CD4-positive, alpha-beta T cell treated with Interleukin-17A for 4 hours (primary cell): ENCODE results near the gene ARX.

ENCODE experiments used
- DNase-seq: peaks from one replicate; pipeline ENCODE4 v3.0.0-alpha.2; 2020; ENCODE audit warnings: mixed read lengths

ARX gene

GRCh38 chrX:25015486-25016360 lies at the start of gene ARX:
ARX (minus strand) TSS chrX:25015965; CDS start chrX:25015737, 228 bp downstream.
- DNase-seq, result no peak

DNA sequence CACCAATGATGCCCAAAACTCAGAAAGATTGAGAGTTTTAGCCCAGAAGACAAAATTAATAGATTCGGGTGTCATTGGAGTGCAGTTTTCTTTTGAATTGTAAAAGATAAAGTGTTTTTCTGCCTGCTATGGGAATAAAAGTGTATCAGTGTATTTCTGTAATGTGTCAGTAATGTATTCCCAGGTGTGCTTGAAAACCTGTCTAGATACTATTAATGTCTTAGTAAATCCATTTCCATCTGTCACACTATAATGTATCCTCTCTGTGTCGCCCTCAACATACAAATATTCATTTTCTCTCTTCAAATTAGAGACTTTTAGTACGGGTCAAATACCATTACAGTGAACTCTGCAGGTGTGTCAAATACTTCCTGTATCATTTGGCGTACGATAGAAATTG lies 43.5 kb upstream of the ARX start:
- no peak for DNase-seq

- no peak for DNase-seq
Observed at GRCh38 chrX:25052798-25053534, 37.2 kb upstream of the ARX start.

DNA sequence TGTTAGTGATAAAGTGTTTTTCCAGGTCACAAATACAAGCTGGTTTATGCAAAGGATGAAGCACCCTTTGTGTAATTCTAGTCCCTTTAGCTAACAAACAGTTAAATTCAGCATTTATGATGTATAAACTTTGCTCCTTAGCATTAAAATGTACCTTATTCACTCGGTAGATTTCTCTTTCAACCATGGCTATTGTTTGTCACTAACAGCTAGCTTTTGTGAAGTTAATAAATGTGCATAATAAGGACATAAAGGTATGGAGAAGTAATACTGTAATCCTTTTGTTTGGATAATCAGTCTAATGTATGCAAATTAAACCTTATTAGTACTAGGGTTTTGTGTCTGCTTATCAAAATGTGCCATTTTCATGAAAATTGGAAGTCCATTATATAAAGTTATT lies 34.2 kb upstream of the ARX start:
- no peak for DNase-seq

- no peak for DNase-seq
Observed at GRCh38 chrX:25049357-25049756, 33.6 kb upstream of the ARX start.

DNA sequence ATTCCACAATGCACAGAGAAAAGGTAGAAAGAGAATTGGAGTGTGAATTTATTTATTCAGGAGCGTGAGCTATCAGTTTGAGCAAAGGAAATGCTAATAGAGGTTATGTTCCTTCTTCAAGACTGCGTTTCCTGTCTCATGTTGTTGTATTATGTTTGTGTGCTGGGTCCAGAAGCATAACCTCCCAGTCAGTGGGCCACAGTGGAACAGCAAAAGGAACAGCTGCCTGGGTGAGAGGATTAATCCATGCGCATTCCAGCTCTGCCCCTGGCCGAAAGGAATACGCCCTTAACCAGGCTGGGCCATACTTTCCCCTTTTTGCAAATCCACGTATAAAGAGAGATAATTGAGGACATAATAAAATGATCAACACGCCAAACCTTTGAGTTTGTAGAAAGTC lies 32.4 kb upstream of the ARX start:
- no peak for DNase-seq

GRCh38 chrX:25043192-25043591 lies 27.4 kb upstream of the ARX start:
- no peak for DNase-seq

- DNase-seq, result no peak
Observed at GRCh38 chrX:25039036-25039435, 23.3 kb upstream of the ARX start.

GRCh38 chrX:25034889-25035288 lies 19.1 kb upstream of the ARX start:
- no peak for DNase-seq

- no peak for DNase-seq
Observed at GRCh38 chrX:25029288-25029825, 13.6 kb upstream of the ARX start.

GRCh38 chrX:25028726-25029125 lies 13.0 kb upstream of the ARX start:
- no peak for DNase-seq

- DNase-seq, result no peak
Observed at GRCh38 chrX:25026576-25026975, 10.8 kb upstream of the ARX start.

GRCh38 chrX:25025615-25026014 lies 9.8 kb upstream of the ARX start:
- no peak for DNase-seq

GRCh38 chrX:25023908-25024307 lies 8.1 kb upstream of the ARX start:
- no peak for DNase-seq

- no peak for DNase-seq
Observed at GRCh38 chrX:25022499-25023325, 6.9 kb upstream of the ARX start.

DNA sequence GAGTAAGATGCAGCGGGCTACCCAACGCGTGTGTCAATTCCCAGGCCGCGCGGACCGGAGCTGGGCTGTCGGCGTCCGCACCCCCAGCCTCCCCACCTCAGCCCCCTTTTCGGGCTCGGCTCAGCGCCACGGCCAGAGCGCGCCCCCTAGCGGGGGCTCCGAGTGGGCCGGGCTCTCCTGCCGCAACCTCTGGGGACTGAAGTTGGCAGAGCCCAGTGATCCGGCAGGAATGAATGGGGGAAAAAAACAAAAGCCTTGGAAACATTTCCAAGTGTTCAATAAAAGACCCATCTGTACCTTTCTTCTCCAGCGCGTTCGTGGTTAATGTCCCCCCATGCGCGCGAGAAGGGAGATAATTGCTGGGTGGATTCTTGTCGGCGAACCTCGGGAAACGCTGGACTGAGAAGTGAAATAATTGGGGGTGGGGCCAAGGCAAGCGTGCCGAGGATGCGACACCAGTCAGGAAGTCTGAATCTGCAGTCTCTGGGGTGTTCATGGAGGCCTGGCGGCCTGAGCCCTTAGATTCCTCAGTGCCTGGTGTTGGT lies 5.2 kb upstream of the ARX start:
- peak; percentile 34 for DNase-seq

DNA sequence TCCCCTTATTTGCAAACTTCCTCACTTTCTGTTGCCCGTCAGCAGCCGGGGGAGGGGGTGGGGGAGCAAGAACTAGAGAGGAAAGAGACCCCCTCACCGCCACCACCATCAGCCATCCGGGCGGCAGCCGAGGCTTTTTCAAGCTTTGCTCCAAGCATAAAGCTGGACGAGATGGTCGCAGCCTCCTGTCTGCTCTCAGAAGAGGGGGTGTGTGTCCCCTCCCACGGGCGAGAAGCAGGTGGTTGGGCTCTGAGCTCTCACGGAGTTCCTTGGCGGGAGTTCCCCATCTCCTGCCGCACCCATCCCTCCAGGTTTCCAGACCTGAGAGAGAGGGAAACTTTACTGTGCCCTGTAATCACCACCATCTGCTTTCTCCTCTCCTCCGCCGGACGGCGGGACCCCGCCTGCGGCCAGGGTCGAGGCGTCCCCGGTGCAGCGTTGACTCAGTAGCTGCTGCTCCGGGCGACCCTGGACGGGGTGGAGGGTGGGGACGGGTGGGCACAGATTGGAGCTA lies 4.7 kb upstream of the ARX start:
- DNase-seq, result no peak

DNA sequence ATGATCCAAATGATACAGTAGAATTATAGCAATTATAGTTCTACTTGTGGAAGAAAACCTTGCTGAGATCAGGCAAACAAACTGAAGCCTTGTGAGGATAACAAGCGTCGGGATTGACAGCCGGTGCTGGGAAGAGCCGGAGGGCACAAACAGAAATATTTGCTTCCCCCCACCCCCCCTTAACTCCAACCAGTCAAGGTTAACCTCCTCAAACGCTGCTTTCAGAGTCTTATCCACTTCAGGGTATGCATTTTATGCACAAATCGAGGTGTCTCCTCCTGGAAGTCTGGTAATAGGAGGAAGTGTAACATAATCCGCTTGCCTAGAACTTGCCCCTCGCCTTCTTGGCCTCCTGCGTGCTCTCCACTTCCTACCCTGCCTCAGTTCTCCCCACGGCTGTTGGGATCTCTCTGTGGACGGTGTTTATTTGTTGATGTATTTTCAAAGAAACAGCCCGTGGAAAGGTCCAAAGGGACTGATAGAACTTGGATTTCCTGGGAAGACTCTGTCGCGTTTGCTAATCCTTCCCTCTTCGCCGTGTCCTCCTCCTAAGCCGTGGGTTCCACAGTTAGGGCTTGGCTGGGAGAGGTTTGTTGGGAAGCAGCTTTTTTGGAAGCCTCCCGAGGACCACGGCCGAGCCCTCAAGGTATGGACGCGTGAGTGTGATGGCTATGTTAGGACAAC lies 4.1 kb upstream of the ARX start:
- DNase-seq, result no peak

DNA sequence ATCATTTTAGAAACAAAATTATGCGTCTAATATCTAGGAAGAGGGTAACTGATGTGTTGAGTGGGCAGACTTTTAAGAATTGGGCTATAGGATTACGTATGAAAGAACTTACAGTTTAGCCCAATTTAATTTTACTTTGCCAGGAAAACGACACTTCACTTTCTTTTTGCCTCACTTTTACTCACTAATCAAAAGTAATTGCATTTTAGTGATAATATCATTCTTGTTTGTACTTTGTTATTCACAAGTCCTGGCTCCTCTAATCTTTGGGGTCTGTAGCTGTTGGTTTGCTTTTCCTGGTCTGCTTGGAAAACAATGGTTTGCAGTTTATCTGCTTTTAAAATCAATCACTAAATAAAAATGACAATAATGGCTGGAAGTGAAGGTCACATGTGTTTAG lies 2.9 kb upstream of the ARX start:
- no peak for DNase-seq

- DNase-seq, result no peak
Observed at GRCh38 chrX:25017667-25018247, 2.0 kb upstream of the ARX start.

- DNase-seq, result no peak
Observed at GRCh38 chrX:25016938-25017598, 1.3 kb upstream of the ARX start.
